ENCODE results near the gene PITX2. TPM values are rescaled to one million over a fixed set of nuclear protein-coding genes. Genes with fewer than 3 reads are reported as not detected.

PITX2 gene
- total and polyA plus RNA-seq, 2 experiments from 2014 or later, result 0.52 to 0.99 TPM

DNA sequence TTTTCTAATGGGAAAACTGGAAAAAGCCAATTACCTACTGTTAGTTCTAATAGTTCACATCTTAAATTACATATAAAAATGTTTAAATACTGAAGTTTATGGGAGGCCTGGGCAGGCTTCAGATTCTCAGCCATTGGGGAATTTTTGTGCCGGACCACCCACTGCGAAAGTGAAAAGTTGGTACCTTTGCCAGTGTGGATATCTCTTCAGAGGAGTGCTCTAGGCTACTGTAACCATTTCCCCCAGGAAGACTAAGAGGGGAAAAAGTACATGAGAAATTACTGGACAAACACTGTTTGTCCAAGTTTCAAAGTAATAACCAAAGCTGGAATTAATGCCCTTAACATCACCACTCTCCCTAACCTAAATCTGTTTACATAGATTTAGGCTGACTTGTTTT is 20.8 kb downstream of the PITX2 start:
- Histone ChIP-seq H4K20me1 (replicated peaks; ENCODE audit: insufficient read depth) (no peaks in the 10 kb centered on the region), H3K79me2 (replicated peaks; ENCODE audit: insufficient read depth) (no peaks in the 10 kb centered on the region), H3K27ac (ENCODE audit: low read depth) (no peak overlapping the region), H3K4me2 (no peak overlapping the region), H3K4me1 (ENCODE audit: insufficient read depth) (no peaks in the 10 kb centered on the region), H2AFZ (no peak overlapping the region), H3K27me3 (ENCODE audit: insufficient read depth) (peaks cover 2% of the 10 kb centered on the region; the same call in 1 of the 2 replicates), H3K9me2 (ENCODE audit: insufficient read depth) (0 out of 2 replicates have a peak, but pooled peaks cover 8% of the 10 kb centered on the region), H3K4me3 (no peak overlapping the region), H3K36me3 (ENCODE audit: insufficient read depth) (no peaks in the 10 kb centered on the region), H3F3A (replicated peaks; ENCODE audit: low read depth) (no peaks in the 10 kb centered on the region)
- TF ChIP-seq ZNF331 (CRISPR knock-in tag; IDR thresholded peaks at IDR 0.05; ENCODE audit: low read depth) (no peak), EZH2phosphoT487 (IDR thresholded peaks at IDR 0.05; ENCODE audit: unreplicated experiment) (no peak), ZNF462 (CRISPR knock-in tag; IDR thresholded peaks at IDR 0.05) (no peak), POLR2AphosphoS5 (IDR thresholded peaks at IDR 0.05; ENCODE audit: low read depth) (no peak), NANOG (IDR thresholded peaks at IDR 0.05; ENCODE audit: borderline replicate concordance) (no peak), JUNB (IDR thresholded peaks at IDR 0.05; ENCODE audit: unreplicated experiment) (no peak), CTCF (conservative IDR thresholded peaks at IDR 0.05; ENCODE audit: low read depth in 2 of 2) (no peak), EZH2 (IDR thresholded peaks at IDR 0.05; ENCODE audit: low read depth, unreplicated experiment) (no peak), CREB1 (CRISPR knock-in tag; IDR thresholded peaks at IDR 0.05; ENCODE audit: low read depth) (no peak), ZNF114 (CRISPR knock-in tag; IDR thresholded peaks at IDR 0.05) (no peak)
- TF ChIP-seq, protein P1, sequence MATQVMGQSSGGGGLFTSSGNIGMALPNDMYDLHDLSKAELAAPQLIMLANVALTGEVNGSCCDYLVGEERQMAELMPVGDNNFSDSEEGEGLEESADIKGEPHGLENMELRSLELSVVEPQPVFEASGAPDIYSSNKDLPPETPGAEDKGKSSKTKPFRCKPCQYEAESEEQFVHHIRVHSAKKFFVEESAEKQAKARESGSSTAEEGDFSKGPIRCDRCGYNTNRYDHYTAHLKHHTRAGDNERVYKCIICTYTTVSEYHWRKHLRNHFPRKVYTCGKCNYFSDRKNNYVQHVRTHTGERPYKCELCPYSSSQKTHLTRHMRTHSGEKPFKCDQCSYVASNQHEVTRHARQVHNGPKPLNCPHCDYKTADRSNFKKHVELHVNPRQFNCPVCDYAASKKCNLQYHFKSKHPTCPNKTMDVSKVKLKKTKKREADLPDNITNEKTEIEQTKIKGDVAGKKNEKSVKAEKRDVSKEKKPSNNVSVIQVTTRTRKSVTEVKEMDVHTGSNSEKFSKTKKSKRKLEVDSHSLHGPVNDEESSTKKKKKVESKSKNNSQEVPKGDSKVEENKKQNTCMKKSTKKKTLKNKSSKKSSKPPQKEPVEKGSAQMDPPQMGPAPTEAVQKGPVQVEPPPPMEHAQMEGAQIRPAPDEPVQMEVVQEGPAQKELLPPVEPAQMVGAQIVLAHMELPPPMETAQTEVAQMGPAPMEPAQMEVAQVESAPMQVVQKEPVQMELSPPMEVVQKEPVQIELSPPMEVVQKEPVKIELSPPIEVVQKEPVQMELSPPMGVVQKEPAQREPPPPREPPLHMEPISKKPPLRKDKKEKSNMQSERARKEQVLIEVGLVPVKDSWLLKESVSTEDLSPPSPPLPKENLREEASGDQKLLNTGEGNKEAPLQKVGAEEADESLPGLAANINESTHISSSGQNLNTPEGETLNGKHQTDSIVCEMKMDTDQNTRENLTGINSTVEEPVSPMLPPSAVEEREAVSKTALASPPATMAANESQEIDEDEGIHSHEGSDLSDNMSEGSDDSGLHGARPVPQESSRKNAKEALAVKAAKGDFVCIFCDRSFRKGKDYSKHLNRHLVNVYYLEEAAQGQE (IDR thresholded peaks at IDR 0.05; ENCODE audit: unreplicated experiment), result no peak
- TF ChIP-seq, protein P2, sequence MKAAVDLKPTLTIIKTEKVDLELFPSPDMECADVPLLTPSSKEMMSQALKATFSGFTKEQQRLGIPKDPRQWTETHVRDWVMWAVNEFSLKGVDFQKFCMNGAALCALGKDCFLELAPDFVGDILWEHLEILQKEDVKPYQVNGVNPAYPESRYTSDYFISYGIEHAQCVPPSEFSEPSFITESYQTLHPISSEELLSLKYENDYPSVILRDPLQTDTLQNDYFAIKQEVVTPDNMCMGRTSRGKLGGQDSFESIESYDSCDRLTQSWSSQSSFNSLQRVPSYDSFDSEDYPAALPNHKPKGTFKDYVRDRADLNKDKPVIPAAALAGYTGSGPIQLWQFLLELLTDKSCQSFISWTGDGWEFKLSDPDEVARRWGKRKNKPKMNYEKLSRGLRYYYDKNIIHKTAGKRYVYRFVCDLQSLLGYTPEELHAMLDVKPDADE (IDR thresholded peaks at IDR 0.05), result no peak
- ATAC-seq, result no peak
- no peaks in the 10 kb centered on the region for H3K36me3 Mint-ChIP-seq (ENCODE audit: low read depth)
- H3K9me3 Mint-ChIP-seq, result no peaks in the 10 kb centered on the region; the same call in 1 of the 3 replicates
- H3K27me3 Mint-ChIP-seq (ENCODE audit: insufficient read depth, low read depth, poor library complexity), result peaks cover 2% of the 10 kb centered on the region
- no peak overlapping the region for H3K27ac Mint-ChIP-seq
- no peaks in the 10 kb centered on the region for H3K4me1 Mint-ChIP-seq
- H3K4me3 Mint-ChIP-seq, result no peak overlapping the region
- no peak for DNase-seq (ENCODE audit: low spot score)
